Ramos (cell line): ENCODE measurements around the gene AMHR2.

Experiments
- in situ Hi-C: fragments of 300-500 bp; cut with MboI; formaldehyde crosslinking; loops from one replicate; pipeline ENCODE4 v1.14.3; 2022; ENCODE audit warnings: low sequenced_read_pairs; ENCODE audit not compliant: unreplicated experiment

The AMHR2 gene

GRCh38 chr12:53451661-53452158 lies 28.1 kb downstream of the AMHR2 start, which contains the start of gene PCBP2:
Gene PCBP2, plus strand, starts transcription at chr12:53452102. Its CDS starts 2,699 bp downstream, at chr12:53454801.
- in situ Hi-C loops = no loop called here

- in situ Hi-C loops = no loop called here
Measured at GRCh38 chr12:53452159-53453077, 28.8 kb downstream of the AMHR2 start.

GRCh38 chr12:53453953-53454640 lies 30.4 kb downstream of the AMHR2 start:
- in situ Hi-C loops = no loop called here

- in situ Hi-C loops = no loop called here
Measured at GRCh38 chr12:53454707-53455106, 31.1 kb downstream of the AMHR2 start.

- in situ Hi-C loops = no loop called here
Measured at GRCh38 chr12:53456654-53457366, 33.2 kb downstream of the AMHR2 start.

- in situ Hi-C loops = no loop called here
Measured at GRCh38 chr12:53459097-53459496, 35.4 kb downstream of the AMHR2 start.

- in situ Hi-C loops = no loop called here
Measured at GRCh38 chr12:53461059-53461458, 37.4 kb downstream of the AMHR2 start.

- in situ Hi-C loops = no loop called here
Measured at GRCh38 chr12:53461591-53461990, 37.9 kb downstream of the AMHR2 start.

- in situ Hi-C loops = no loop called here
Measured at GRCh38 chr12:53462935-53463334, 39.3 kb downstream of the AMHR2 start.

GRCh38 chr12:53463802-53464560 lies 40.3 kb downstream of the AMHR2 start:
- in situ Hi-C loops = no loop called here

GRCh38 chr12:53464685-53465418 lies 41.2 kb downstream of the AMHR2 start:
- in situ Hi-C loops = no loop called here

GRCh38 chr12:53465679-53466078 lies 42.0 kb downstream of the AMHR2 start:
- in situ Hi-C loops = no loop called here

- in situ Hi-C loops = no loop called here
Measured at GRCh38 chr12:53466640-53467039, 43.0 kb downstream of the AMHR2 start.

- in situ Hi-C loops = no loop called here
Measured at GRCh38 chr12:53467082-53467481, 43.4 kb downstream of the AMHR2 start.

- in situ Hi-C loops = no loop called here
Measured at GRCh38 chr12:53467880-53468279, 44.2 kb downstream of the AMHR2 start.

GRCh38 chr12:53468282-53468681 lies 44.6 kb downstream of the AMHR2 start:
- in situ Hi-C loops = no loop called here

GRCh38 chr12:53472056-53472582 lies 48.5 kb downstream of the AMHR2 start:
- in situ Hi-C loops = no loop called here

GRCh38 chr12:53474077-53474476 lies 50.4 kb downstream of the AMHR2 start:
- in situ Hi-C loops = no loop called here

GRCh38 chr12:53474819-53475218 lies 51.2 kb downstream of the AMHR2 start:
- in situ Hi-C loops = no loop called here
